ENCODE results near the gene SNAPC3. TPM values are rescaled to one million over a fixed set of nuclear protein-coding genes. Genes with fewer than 3 reads are reported as not detected.

Gene SNAPC3
- total RNA-seq, 1 donor from 2014 or later: 45.5 TPM

- DNase-seq (ENCODE audit: low read depth, low spot score): no peak
- Mint-ChIP-seq H3K36me3 (ENCODE audit: low read depth) (peaks cover 8% of the 10 kb centered on the region), H3K9me3 (no peaks in the 10 kb centered on the region), H3K4me3 (no peak overlapping the region), H3K4me1 (no peaks in the 10 kb centered on the region), H3K27ac (ENCODE audit: unreplicated experiment) (no peak overlapping the region), H3K27me3 (ENCODE audit: low read depth) (no peaks in the 10 kb centered on the region)
- TF ChIP-seq CTCF (conservative IDR thresholded peaks at IDR 0.05): no peak
These were observed 47.2 kb downstream of the SNAPC3 start for GRCh38 chr9:15469862-15470261.

GRCh38 chr9:15475923-15476536, 53.4 kb downstream of the SNAPC3 start:
- H3K27me3 Mint-ChIP-seq (ENCODE audit: low read depth): no peaks in the 10 kb centered on the region
- H3K36me3 Mint-ChIP-seq (ENCODE audit: low read depth): peaks cover 2% of the 10 kb centered on the region
- no peak overlapping the region for H3K27ac Mint-ChIP-seq (ENCODE audit: unreplicated experiment)
- peaks cover 4% of the 10 kb centered on the region for H3K4me1 Mint-ChIP-seq
- DNase-seq (ENCODE audit: low read depth, low spot score): no peak
- no peak for TF ChIP-seq CTCF (conservative IDR thresholded peaks at IDR 0.05)
- H3K9me3 Mint-ChIP-seq: no peaks in the 10 kb centered on the region
- no peak overlapping the region for H3K4me3 Mint-ChIP-seq

- no peaks in the 10 kb centered on the region for H3K9me3 Mint-ChIP-seq
- no peak overlapping the region for H3K4me3 Mint-ChIP-seq
- TF ChIP-seq CTCF (conservative IDR thresholded peaks at IDR 0.05): no peak
- peaks cover 16% of the 10 kb centered on the region for H3K4me1 Mint-ChIP-seq
- no peak for DNase-seq (ENCODE audit: low read depth, low spot score)
- no peak overlapping the region for H3K27ac Mint-ChIP-seq (ENCODE audit: unreplicated experiment)
- H3K27me3 Mint-ChIP-seq (ENCODE audit: low read depth): no peaks in the 10 kb centered on the region
- peaks cover 9% of the 10 kb centered on the region for H3K36me3 Mint-ChIP-seq (ENCODE audit: low read depth)
These were observed 57.4 kb downstream of the SNAPC3 start for GRCh38 chr9:15480028-15480427.

- no peak for DNase-seq (ENCODE audit: low read depth, low spot score)
- Mint-ChIP-seq H3K36me3 (ENCODE audit: low read depth) (peaks cover 13% of the 10 kb centered on the region), H3K27me3 (ENCODE audit: low read depth) (no peaks in the 10 kb centered on the region), H3K27ac (ENCODE audit: unreplicated experiment) (no peak overlapping the region), H3K9me3 (no peaks in the 10 kb centered on the region), H3K4me3 (no peak overlapping the region), H3K4me1 (peaks cover 19% of the 10 kb centered on the region)
- no peak for TF ChIP-seq CTCF (conservative IDR thresholded peaks at IDR 0.05)
These were observed 59.5 kb downstream of the SNAPC3 start for GRCh38 chr9:15482146-15482545.

GRCh38 chr9:15484802-15485201, 62.1 kb downstream of the SNAPC3 start:
- Mint-ChIP-seq H3K4me3 (no peak overlapping the region), H3K9me3 (no peaks in the 10 kb centered on the region), H3K27me3 (ENCODE audit: low read depth) (no peaks in the 10 kb centered on the region), H3K27ac (ENCODE audit: unreplicated experiment) (no peak overlapping the region), H3K36me3 (ENCODE audit: low read depth) (peaks cover 16% of the 10 kb centered on the region), H3K4me1 (peaks cover 19% of the 10 kb centered on the region)
- no peak for DNase-seq (ENCODE audit: low read depth, low spot score)
- no peak for TF ChIP-seq CTCF (conservative IDR thresholded peaks at IDR 0.05)
